GM18508 (cell line): Measurements from ENCODE around the gene C2orf81.
"Not testable (repeated sequence)": the region's sequence is repeated elsewhere in the genome, so short reads cannot be mapped to it uniquely, and the experiment has no call there.

Source experiments
- ATAC-seq: cut with Tn5 transposase; IDR thresholded peaks from one replicate; pipeline ENCODE4 v1.9.1; 2021; ENCODE audit warnings: moderate number of reproducible peaks; ENCODE audit not compliant: insufficient read depth, unreplicated experiment

The C2orf81 gene

DNA sequence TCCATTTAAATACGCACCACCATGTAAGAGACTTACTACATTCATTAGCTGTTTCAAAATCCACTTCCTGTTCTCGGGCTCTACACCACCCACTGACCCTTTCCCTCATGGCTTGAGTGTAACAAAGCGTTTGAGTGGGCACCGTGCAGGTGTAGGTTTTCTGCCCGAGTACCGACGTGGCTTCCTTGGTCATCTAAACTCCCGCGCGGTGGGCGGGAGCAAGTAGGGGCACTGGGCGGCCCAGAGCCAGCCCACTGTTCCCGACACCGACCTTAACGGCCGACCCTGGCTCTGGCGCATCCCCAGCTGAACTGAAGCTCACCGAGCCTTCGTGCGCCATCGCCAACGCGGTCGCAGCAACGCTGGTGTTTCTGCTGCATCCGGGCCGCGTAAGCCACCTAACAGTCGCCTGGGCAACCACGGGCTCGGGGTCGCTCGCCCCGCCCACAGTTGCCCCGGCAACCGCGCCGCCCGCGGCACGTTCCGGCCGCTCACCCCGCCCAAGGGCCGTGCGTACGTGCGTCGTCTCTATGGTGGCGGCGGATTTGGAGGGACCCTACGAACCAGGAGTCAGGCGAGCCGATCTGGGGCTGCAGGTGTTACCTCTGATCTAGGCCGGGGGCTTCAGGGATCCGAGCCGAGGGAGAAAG is at the start of gene C2orf81, which contains the start of gene WDR54:
TSS of gene C2orf81 (minus strand) at position 399 of the 650 bp plus-strand sequence. CDS start at position 340, 59 bp downstream.
TSS of gene WDR54 (plus strand) at position 510 of the 650 bp plus-strand sequence. CDS start 424 bp downstream, outside the sequence.
- peak; percentile 67 for ATAC-seq

DNA sequence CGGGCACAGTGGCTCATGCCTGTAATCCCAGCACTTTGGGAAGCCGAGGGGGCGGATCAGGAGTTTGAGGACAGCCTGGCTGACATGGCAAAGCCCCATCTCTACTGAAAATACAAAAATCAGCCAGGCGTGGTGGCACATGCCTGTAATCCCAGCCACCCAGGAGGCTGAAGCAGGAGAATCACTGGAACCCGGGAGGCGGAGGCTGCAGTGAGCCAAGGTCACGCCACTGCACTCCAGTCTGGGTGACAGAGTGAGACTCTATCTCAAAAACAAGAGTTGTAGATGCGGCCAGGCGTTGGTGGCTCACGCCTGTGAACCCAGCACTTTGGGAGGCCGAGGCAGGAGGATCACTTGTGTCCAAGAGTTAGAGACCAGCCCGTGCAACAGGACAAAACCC is 49.3 kb upstream of the C2orf81 start:
- not testable (repeated sequence) for ATAC-seq

DNA sequence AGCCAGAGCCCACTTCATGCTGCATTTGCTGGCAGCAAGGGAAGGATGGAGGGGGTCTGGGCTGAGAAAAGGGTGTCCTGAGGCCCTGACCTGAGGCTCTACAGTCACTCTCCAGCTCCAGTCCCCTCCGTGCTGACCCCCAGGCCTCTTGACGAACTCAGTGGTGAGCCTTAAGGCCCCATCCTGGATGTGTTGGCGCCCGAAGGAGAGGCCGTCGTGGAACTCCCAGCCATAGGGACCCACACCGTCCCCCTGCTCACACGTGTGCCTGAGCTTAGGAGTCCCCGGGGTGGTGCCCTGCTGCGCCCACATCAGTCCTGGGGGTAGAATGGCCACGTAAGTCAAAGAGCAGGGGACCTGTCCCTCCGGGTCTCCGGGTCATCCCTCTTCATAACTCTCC is 43.0 kb upstream of the C2orf81 start:
- ATAC-seq = no peak

DNA sequence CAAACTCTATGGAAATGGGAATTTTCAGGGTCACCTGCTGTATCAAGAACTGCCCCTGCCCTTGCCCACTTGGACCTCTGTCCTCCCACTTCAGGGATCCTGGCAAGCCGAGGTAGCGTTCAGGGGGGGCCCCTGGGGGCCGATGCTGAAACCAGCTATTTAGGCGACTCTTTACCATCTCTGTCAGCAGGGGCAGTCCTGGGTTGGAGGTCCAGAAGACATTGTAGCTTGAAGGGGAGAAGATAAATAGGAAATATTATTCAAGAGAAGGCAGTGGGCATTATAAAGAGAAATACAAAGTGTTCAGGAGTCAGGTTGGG is 41.3 kb upstream of the C2orf81 start:
- ATAC-seq = no peak

DNA sequence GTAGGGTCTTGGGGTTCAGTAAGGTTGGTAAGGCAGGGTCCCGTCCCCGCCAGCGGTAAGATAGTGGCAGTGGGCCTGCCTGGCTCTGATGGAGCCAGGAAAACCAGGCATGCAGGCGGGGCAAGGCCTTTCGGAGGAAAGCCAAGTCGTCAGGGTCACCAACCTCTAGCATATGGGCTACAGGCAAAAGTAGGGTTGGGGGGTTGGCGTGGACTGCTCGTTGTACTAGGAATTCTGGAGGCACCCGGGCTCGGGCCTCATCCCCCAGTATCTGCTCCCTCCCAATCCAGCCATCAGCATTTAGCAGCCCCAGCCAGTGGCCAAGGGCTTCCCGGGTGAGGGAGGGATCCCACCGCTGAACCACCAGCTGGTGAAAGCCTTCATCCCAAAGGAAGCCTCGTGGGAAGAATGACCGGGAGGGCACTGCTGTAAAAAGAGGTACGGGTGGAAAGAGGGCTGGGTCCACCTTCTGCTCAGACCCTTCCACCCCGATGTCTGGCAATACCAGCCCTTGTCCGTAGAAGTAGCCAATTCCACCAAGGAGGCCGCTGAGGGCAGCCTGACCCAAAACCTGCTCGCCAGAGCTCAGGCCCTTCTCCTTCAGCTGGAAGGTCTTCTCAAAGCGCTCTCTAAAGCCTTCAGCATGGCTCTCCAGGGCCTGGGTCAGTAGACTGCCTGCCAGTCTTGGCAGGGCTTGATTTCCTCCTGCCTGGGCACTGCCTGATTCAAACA is 40.8 kb upstream of the C2orf81 start:
- ATAC-seq = no peak

DNA sequence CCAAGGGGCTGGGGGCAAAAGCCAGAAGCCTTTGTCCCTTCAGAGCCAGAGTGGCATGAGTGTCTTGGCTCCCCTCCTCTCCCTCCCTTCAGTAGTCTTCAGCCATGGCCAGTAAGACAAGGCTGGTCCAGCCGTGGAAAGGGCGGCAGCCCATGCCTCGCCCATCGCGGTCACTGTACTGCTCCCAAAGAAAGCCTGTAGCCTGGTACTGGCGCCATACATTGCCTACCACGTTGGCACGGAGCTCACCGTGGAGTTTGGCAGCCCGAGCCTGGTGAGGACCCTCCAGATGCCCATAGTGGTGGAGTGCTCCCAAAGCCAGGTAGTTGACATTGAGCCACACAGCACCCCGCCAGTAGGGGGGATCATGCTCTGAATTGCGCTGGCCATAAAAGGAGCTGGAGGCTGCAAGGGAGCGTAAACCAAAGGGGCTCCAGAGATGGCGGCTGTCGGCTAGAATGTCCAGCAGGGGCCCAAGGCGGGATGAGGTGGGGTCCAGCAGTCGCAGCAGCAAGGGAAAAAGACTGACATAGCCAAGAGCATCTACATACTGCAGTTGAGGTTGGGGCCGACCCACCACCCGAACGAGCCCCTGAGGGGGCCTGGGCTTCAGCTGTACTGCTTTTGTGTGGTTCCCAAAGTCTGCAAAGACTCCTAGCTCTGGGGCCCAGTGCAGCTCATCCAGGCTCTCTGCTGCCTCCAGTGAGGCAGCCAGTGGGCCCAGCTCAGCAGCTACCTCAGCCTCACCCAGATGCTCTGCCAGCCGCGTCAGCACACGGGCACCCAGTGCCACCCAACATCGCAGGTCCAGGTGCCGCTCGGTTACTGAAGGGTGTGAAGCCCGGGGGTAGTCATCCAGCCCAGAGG is 40.0 kb upstream of the C2orf81 start:
- ATAC-seq = no peak

DNA sequence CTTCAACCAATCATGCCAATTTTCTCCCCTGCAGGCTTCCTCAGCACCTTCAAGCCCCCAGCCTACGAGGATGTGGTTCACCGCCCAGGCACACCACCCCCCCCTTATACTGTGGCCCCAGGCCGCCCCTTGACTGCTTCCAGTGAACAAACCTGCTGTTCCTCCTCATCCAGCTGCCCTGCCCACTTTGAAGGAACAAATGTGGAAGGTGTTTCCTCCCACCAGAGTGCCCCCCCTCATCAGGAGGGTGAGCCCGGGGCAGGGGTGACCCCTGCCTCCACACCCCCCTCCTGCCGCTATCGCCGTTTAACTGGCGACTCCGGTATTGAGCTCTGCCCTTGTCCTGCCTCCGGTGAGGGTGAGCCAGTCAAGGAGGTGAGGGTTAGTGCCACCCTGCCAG is 38.8 kb upstream of the C2orf81 start:
- ATAC-seq = not testable (repeated sequence)

DNA sequence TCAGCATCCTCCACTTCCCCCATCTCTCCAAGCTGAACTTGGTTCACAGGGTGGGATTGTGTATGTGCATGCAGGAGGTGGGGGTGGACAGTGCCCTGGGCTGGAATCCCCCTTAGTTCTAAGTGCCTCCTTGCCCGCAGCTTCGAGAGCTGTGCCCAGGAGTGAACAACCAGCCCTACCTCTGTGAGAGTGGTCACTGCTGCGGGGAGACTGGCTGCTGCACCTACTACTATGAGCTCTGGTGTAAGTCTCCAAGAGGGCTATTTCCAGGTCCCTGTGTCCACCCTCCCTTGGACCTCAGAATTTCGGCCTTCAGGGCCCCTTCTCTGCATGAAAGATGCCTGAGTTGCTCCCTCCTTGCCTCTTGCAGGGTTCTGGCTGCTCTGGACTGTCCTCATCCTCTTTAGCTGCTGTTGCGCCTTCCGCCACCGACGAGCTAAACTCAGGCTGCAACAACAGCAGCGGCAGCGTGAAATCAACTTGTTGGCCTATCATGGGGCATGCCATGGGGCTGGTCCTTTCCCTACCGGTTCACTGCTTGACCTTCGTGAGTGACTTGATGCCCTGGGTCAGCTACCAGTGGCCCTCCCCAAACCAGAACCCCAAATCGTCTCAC is 38.2 kb upstream of the C2orf81 start:
- not testable (repeated sequence) for ATAC-seq

DNA sequence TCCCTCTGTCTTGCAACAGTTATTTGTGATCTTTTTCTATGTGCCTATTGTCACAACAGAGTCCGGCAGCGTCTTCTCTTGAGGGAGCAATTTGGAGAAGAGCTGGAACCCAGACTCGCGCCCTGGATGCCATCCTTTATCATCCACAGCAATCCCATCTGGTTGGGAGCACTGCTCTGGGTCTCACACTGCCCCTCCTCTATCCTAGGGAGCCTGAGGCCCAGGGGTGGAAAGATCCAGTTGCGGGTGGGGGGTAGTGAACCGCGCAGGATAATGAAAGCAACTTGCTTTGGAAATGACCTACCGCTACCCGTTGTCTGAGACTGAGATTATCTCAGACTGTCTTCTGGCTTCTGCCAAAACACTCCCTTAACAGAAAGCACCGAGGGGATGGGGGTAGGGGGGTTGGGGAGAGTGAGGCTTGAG is 37.5 kb upstream of the C2orf81 start:
- ATAC-seq = no peak

DNA sequence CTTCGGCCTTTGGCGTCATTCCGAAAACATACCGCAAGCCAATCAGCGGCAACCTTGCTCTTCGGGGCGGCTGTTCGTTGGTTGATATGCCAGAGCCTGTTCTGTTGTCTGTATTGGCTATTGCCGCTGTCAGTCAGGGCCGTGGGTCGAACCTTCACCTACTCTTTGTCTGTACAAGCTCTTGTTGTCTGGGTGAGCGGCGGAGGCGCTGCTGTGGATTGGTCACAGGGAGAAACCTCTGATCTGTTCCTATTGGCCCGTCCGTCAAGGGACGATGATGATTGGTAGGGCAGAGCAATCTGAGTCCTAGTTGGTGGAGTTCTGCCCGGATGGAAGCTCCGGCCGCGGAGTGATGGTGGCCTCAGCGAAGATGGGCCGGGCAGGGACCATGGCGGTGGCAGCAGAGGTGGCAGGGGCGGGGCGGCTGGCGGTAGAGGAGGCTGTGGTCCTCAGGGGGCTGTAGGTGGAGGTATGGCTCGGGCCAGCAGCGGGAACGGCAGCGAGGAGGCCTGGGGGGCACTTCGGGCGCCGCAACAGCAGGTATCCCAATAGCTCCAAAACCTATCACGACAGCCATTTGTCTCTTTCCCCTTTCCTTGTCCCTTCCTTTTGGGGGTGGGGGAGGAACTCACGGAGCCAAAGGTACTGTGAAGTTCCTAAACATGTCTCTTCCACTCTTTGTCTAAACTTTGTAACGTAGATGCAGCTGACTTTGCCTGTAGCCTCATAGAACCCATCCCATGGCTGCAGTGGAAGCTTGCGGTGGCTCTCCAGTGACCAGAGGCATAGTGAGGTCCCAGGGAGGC is 36.9 kb upstream of the C2orf81 start, which contains the start of gene WBP1:
TSS of gene WBP1 (plus strand) at position 307 of the 806 bp plus-strand sequence. CDS start at position 472, 165 bp downstream.
- peak; percentile 70 for ATAC-seq

DNA sequence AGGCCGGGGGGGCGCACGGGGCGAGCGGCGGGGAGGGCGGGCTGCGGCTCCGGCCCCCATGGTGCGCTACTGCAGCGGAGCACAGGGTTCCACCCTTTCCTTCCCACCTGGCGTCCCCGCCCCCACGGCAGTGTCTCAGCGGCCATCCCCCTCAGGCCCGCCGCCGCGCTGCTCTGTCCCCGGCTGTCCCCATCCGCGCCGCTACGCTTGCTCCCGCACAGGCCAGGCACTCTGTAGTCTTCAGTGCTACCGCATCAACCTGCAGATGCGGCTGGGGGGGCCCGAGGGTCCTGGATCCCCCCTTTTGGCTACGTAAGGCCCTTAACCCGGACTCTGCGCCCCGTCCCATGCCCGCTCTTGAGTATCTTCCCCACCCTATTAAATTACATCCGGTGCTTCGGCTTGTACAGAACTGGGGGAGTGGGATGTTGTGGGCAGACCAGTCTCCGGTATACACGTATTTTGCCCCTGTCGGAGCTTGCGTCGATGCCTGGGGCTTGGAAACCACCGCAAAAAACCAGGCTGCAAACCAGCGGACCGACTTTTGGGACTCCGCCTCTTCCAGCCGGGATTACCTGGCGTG is 36.2 kb upstream of the C2orf81 start:
- peak; percentile 17 for ATAC-seq

DNA sequence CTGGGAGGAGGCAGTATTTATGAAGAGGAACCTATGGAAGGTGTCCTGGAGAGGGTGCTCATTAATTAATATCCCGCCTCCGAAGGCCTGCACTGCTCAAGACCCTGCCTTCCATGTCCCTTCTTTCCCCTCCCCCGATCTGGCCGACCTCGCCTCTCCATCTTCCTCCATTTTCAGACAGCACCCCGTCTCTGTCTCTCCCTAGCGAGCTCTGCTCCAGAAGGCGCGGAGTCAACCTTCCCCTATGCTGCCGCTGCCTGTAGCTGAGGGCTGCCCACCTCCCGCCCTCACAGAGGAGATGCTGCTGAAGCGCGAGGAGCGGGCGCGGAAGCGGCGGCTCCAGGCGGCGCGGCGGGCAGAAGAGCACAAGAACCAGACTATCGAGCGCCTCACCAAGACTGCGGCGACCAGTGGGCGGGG is 35.7 kb upstream of the C2orf81 start:
- ATAC-seq = no peak

DNA sequence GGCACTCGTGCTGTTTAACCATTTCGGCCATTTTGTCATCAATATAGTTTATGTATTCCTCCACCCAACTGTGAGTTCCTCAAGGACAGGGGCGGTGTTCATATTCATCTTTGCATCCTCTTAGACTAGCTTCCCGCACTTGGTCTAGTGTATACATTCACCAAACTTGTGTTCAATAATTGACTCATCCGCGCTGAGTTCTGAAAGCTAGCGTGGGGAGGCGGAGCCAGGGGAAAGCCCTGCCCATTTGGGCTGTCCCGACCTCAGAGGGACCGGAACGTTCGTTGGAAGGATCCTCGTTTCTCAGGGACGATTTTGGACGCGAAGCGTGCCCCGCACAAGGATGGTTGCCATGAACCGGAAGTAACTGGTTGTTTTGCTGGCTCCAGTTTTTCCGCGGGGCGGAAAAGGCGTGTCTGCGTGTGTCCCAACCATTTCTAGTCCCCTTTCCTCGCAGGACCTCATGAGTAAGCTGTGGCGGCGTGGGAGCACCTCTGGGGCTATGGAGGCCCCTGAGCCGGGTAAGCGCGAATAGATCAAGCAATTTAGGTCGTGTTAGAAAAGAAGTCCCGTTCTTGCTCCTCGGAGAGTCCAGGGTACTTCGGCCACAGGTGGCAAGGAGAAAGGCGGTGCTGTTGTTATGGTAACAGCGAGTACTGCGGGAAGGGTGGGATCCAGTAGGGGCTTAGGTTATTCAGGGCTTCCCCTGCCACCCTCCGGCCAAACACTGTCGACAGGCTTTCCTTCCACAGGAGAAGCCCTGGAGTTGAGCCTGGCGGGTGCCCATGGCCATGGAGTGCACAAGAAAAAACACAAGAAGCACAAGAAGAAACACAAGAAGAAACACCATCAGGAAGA is 33.5 kb upstream of the C2orf81 start, which contains the start of gene INO80B:
TSS of gene INO80B (plus strand) at position 434 of the 858 bp plus-strand sequence. CDS start at position 464, 30 bp downstream.
- ATAC-seq = peak; percentile 33

DNA sequence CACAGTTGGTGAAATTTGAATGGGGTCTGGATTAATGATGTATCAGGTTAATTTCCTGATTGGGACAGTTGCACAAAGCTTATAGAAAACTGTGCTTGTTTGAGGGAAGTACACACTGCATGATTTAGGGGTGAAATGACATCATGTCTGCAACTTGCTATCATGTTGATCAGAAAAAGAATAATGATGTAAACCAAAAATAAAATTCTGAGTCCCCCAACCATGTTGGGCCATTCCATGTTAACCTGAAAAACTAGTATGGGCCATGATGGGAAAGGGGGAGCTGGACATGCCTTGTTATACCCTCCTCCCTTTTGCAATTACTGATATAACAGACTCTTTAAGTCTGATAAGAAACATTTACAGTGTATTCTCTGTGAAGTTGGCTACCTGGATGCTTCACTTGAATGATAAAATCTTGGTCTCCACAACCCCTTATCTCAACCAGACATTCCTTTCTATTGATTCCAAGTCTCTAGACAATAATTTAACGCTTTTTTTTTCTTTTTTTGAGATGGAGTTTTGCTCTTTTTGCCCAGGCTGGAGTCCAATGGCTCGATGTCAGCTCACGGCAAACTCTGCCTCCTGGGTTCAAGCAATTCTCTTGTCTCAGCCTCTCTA is 29.3 kb upstream of the C2orf81 start:
- no peak for ATAC-seq

DNA sequence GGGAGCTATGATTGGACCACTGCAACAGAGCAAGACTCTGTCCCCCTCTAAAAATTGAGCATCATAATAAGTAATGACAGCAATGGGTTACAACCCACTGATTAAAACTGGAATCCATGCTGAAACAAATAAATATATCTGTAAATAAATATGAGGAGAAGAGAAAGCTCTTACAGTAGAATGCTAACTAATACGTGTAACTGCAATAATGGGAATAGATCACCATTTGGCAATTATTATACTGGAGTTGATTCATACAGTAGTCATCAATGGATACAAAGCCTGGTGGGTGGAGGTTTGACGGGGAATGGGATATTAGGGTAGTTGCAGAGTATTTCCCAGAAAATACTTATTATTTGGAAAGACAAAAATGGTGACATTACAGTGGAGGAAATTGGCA is 27.4 kb upstream of the C2orf81 start:
- ATAC-seq = no peak

DNA sequence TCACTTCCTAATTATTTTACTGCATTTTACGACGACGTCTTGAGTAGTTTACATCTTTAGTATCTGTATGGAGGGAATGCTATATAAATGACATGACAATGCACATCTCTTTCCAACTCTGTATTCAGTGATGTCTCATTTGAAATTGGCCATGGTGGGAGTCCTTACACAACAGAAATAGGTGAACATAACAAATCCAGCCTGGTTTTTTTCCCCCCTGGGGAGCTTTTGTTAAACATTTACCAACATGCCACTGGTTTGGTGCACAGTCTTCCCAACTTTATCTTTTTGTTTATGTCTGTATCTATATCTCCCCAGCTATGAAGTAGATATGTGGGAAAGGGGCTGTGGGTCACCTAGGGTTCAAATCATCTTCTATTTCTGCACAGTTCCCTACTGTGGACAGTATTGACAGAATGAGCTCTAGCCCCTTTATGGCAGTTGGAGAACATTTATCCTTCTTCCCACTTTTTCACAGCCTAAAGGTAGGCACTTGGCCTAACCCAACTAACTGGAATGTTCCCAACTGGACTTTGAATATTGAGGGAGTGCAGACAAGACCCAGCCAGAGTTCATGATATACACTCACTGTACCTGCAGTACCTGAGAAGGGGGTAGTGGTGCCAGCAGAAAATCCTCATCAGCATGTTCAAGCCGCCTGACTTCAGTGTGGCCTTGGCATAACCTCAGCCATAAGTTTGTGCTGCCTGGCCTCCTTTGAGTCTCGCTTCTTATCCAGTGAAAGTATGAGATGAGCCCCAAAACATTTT is 26.0 kb upstream of the C2orf81 start:
- no peak for ATAC-seq
